HepG2 (cell line): Measurements from ENCODE around the gene RAB43. TPM values are rescaled to one million over a fixed set of nuclear protein-coding genes. Genes with fewer than 3 reads are reported as not detected.

Experiments
- ATM ChIP-seq: fragments of 450-650 bp; IDR thresholded peaks from 2 replicates; pipeline ENCODE4 v1.7.1; 2017; ENCODE audit warnings: mild to moderate bottlenecking, borderline replicate concordance
- ATRX ChIP-seq: sonication (generic); formaldehyde crosslinking; IDR thresholded peaks from 2 replicates; pipeline ENCODE4 v1.4.0; 2020; ENCODE audit warnings: missing genetic modification reagents, borderline replicate concordance
- CENPX ChIP-seq: sonication (generic); formaldehyde crosslinking; IDR thresholded peaks from 2 replicates; pipeline ENCODE4 v1.9.0; 2021; ENCODE audit warnings: mild to moderate bottlenecking, missing genetic modification reagents, moderate library complexity
- GABPA ChIP-seq, 2 experiments: IDR thresholded peaks; 2 replicates each; pipeline ENCODE4 v1.6.1; 2011 to 2016; ENCODE audit warnings: low read depth in 2 of 2, low read length in 1 of 2, missing biosample characterization in 1 of 2, missing genetic modification characterization in 1 of 2
- IRF9 ChIP-seq: sonication (generic); formaldehyde crosslinking; IDR thresholded peaks from 2 replicates; pipeline ENCODE4 v1.8.0; 2022; ENCODE audit warnings: missing genetic modification reagents, mild to moderate bottlenecking, borderline replicate concordance
- MBD4 ChIP-seq: IDR thresholded peaks from 2 replicates; pipeline ENCODE4 v1.6.1; 2012; ENCODE audit warnings: low read length, inconsistent platforms, borderline replicate concordance
- MYC ChIP-seq: sonication (generic); formaldehyde crosslinking; IDR thresholded peaks from 2 replicates; pipeline ENCODE4 v1.9.0; 2021; ENCODE audit warnings: missing genetic modification reagents, borderline replicate concordance
- NCOA1 ChIP-seq: sonication (generic); formaldehyde crosslinking; IDR thresholded peaks from 2 replicates; pipeline ENCODE4 v1.9.0; 2021; ENCODE audit warnings: missing genetic modification reagents
- PHB2 ChIP-seq: fragments of 450-650 bp; IDR thresholded peaks from 2 replicates; pipeline ENCODE4 v1.6.1; 2018; ENCODE audit not compliant: partially characterized antibody
- SIN3B ChIP-seq: fragments of 150-350 bp; IDR thresholded peaks from 2 replicates; pipeline ENCODE4 v1.6.1; 2014; ENCODE audit warnings: low read length
- SMAD9 ChIP-seq: sonication (generic); formaldehyde crosslinking; IDR thresholded peaks from 2 replicates; pipeline ENCODE4 v1.5.1; 2020; ENCODE audit warnings: mild to moderate bottlenecking, missing genetic modification reagents
- SMC3 ChIP-seq: IDR thresholded peaks from 2 replicates; pipeline ENCODE4 v1.6.1; 2011; ENCODE audit warnings: low read length, improper control_type of control experiment
- TCF7 ChIP-seq: sonication (generic); IDR thresholded peaks from 2 replicates; pipeline ENCODE4 v1.6.1; 2016; ENCODE audit warnings: antibody characterized with exemption, low read depth
- ZFY ChIP-seq: sonication (generic); formaldehyde crosslinking; IDR thresholded peaks from 2 replicates; pipeline ENCODE4 v1.4.0; 2020; ENCODE audit warnings: missing genetic modification reagents
- ZKSCAN8 ChIP-seq: IDR thresholded peaks from 2 replicates; pipeline ENCODE4 v1.6.1; 2016; ENCODE audit warnings: borderline replicate concordance, missing genetic modification reagents, missing compliant biosample characterization
- ZMAT5 ChIP-seq: sonication (generic); formaldehyde crosslinking; IDR thresholded peaks from 2 replicates; pipeline ENCODE4 v1.5.0; 2020; ENCODE audit warnings: mild to moderate bottlenecking, low read depth, missing genetic modification reagents, borderline replicate concordance
- ZNF230 ChIP-seq: sonication (generic); formaldehyde crosslinking; IDR thresholded peaks from 2 replicates; pipeline ENCODE4 v1.4.0; 2020; ENCODE audit warnings: mild to moderate bottlenecking, missing genetic modification reagents
- ZNF30 ChIP-seq: sonication (generic); formaldehyde crosslinking; IDR thresholded peaks from 2 replicates; pipeline ENCODE4 v1.5.0; 2020; ENCODE audit warnings: mild to moderate bottlenecking, missing genetic modification reagents
- ZNF33A ChIP-seq: sonication (generic); formaldehyde crosslinking; IDR thresholded peaks from 2 replicates; pipeline ENCODE4 v1.5.1; 2020; ENCODE audit warnings: missing genetic modification reagents, mild to moderate bottlenecking, moderate library complexity, borderline replicate concordance
- ZNF354B ChIP-seq: sonication (generic); formaldehyde crosslinking; IDR thresholded peaks from 2 replicates; pipeline ENCODE4 v1.8.0; 2022; ENCODE audit warnings: mild to moderate bottlenecking, missing genetic modification reagents
- ZNF44 ChIP-seq: sonication (generic); formaldehyde crosslinking; IDR thresholded peaks from 2 replicates; pipeline ENCODE4 v1.5.1; 2020; ENCODE audit warnings: mild to moderate bottlenecking, missing genetic modification reagents
- ZNF614 ChIP-seq: IDR thresholded peaks from 2 replicates; pipeline ENCODE4 v1.6.1; 2018; ENCODE audit warnings: missing biosample characterization, missing genetic modification reagents, inconsistent platforms, borderline replicate concordance
- ZNF616 ChIP-seq: sonication (generic); formaldehyde crosslinking; IDR thresholded peaks from 2 replicates; pipeline ENCODE4 v1.5.0; 2020; ENCODE audit warnings: low read depth, mild to moderate bottlenecking, missing genetic modification reagents
- ZNF687 ChIP-seq: sonication (generic); formaldehyde crosslinking; IDR thresholded peaks from 2 replicates; pipeline ENCODE4 v1.5.1; 2020; ENCODE audit warnings: mild to moderate bottlenecking, missing genetic modification reagents, moderate library complexity
- ZNF724P ChIP-seq: sonication (generic); formaldehyde crosslinking; IDR thresholded peaks from 2 replicates; pipeline ENCODE4 v1.8.0; 2022; ENCODE audit warnings: missing genetic modification reagents, borderline replicate concordance
- ZNF772 ChIP-seq: sonication (generic); formaldehyde crosslinking; IDR thresholded peaks from 2 replicates; pipeline ENCODE4 v1.5.0; 2020; ENCODE audit warnings: mild to moderate bottlenecking, missing genetic modification reagents
- ZNF777 ChIP-seq: sonication (generic); formaldehyde crosslinking; IDR thresholded peaks from 2 replicates; pipeline ENCODE4 v1.4.0; 2020; ENCODE audit warnings: missing genetic modification reagents
- polyA plus RNA-seq, 8 experiments: library from polyadenylated mRNA; depleted of rRNA in 3 of 8; stranded (reverse) in 7 of 8; unstranded in 1 of 8; fragments of >200 nt; fragmentation: Illumina TruSeq in 4 of 8; extraction: Trizol in 4 of 8; gene quantifications; 2 replicates each; pipeline versions ENCODE4 v1.2.1 to v1.2.3, GENCODE V29; 2011 to 2016; ENCODE audit warnings: low read depth in 4 of 8, missing spikeins in 1 of 8, mixed read lengths in 1 of 8; ENCODE audit not compliant: insufficient read depth in 1 of 8
- total RNA-seq, 5 experiments: library from RNA; depleted of rRNA; stranded (reverse); fragments of >200 nt; fragmentation: Illumina TruSeq; extraction: Trizol; gene quantifications; 2 replicates each; pipeline ENCODE4 v1.2.3, GENCODE V29; 2016; ENCODE audit warnings: low read depth in 1 of 5

The RAB43 gene
- total and polyA plus RNA-seq, 2 of the 13 experiments (the other 11 are each of a cell fraction or from before 2014, with no cell fraction given): 11.8 to 18.4 TPM

- no peak for TF ChIP-seq ZNF354B (CRISPR knock-in tag)
- TF ChIP-seq ZNF230 (CRISPR knock-in tag): no peak
- no peak for TF ChIP-seq ZNF44 (CRISPR knock-in tag)
- TF ChIP-seq ZNF614 (CRISPR knock-in tag): no peak
- no peak for TF ChIP-seq ATRX (CRISPR knock-in tag)
- TF ChIP-seq ZNF30 (CRISPR knock-in tag): no peak
- no peak for TF ChIP-seq CENPX (CRISPR knock-in tag)
- TF ChIP-seq ZNF687: no peak; the same call in 1 of the 2 replicates
- TF ChIP-seq ZNF33A (CRISPR knock-in tag): no peak
- no peak for TF ChIP-seq PHB2
- TF ChIP-seq ATM: no peak
- TF ChIP-seq MYC (CRISPR knock-in tag): peak; percentile 33; the same call in 1 of the 2 replicates
- 0 out of 2 replicates have a peak, but pooled peaks have one; percentile 40 for TF ChIP-seq ZNF724P (CRISPR knock-in tag)
- no peak for TF ChIP-seq ZNF777 (CRISPR knock-in tag)
- TF ChIP-seq ZKSCAN8 (CRISPR knock-in tag): no peak
- TF ChIP-seq IRF9: no peak
- TF ChIP-seq ZNF772 (CRISPR knock-in tag): no peak
- TF ChIP-seq SMC3: no peak; the same call in 1 of the 2 replicates
- TF ChIP-seq ZMAT5: no peak
- TF ChIP-seq NCOA1: no peak
- TF ChIP-seq MBD4: no peak
- TF ChIP-seq GABPA (IDR thresholded peaks at IDR 0.05; ENCODE audit: low read depth, low read length): no peak
- 0 out of 2 replicates have a peak, but pooled peaks have one; percentile 11 for TF ChIP-seq GABPA (CRISPR knock-in tag; IDR thresholded peaks at IDR 0.05; ENCODE audit: low read depth)
- TF ChIP-seq ZNF616 (CRISPR knock-in tag): no peak
- no peak for TF ChIP-seq SIN3B
- no peak for TF ChIP-seq TCF7
- peak; percentile 74 for TF ChIP-seq ZFY (CRISPR knock-in tag)
- TF ChIP-seq SMAD9 (CRISPR knock-in tag): no peak
These were observed 1.9 kb upstream of the RAB43 start (continued) for GRCh38 chr3:129123314-129124060.
